Stimulated activated effector memory CD8-positive, alpha-beta T cell treated with anti-CD3 and anti-CD28 coated beads, Interleukin-12 subunit alpha, Interleukin-12 subunit beta, amount 100 ng/mL, for 72 hours (primary cell): Measurements from ENCODE around the gene NEGR1.
"Not testable (repeated sequence)": the region's sequence is repeated elsewhere in the genome, so short reads cannot be mapped to it uniquely, and the experiment has no call there.

Experiments used
- ATAC-seq: fragments of 150-1000 bp; cut with Tn5 transposase; 2 replicates; pipeline ENCODE4 v1.10.0; 2021
- DNase-seq, 2 donors: peaks; one replicate each; pipeline ENCODE4 v3.0.0; 2021 to 2022; ENCODE audit warnings: low spot score in 2 of 2
- H3K27ac Mint-ChIP-seq: one replicate; pipeline ENCODE4 v1.8.0; 2022; ENCODE audit warnings: mild to moderate bottlenecking, mixed read lengths
- H3K36me3 Mint-ChIP-seq: one replicate; pipeline ENCODE4 v1.8.0; 2022; ENCODE audit warnings: mild to moderate bottlenecking, mixed read lengths
- H3K4me1 Mint-ChIP-seq: one replicate; pipeline ENCODE4 v1.8.0; 2022; ENCODE audit warnings: mixed read lengths
- H3K4me3 Mint-ChIP-seq: one replicate; pipeline ENCODE4 v1.8.0; 2022; ENCODE audit warnings: mild to moderate bottlenecking, mixed read lengths
- H3K9me3 Mint-ChIP-seq: one replicate; pipeline ENCODE4 v1.8.0; 2022; ENCODE audit warnings: mixed read lengths

NEGR1 gene

GRCh38 chr1:71920556-71920955 is 361.8 kb downstream of the NEGR1 start:
- H3K4me1 Mint-ChIP-seq = no peaks in the 10 kb centered on the region
- peaks cover 22% of the 10 kb centered on the region for H3K9me3 Mint-ChIP-seq
- no peaks in the 10 kb centered on the region for H3K36me3 Mint-ChIP-seq
- DNase-seq (no peak), ATAC-seq (no peak)
- no peak overlapping the region for H3K4me3 Mint-ChIP-seq
- no peak overlapping the region for H3K27ac Mint-ChIP-seq

- Mint-ChIP-seq H3K36me3 (no peaks in the 10 kb centered on the region), H3K27ac (no peak overlapping the region), H3K9me3 (peaks cover 22% of the 10 kb centered on the region), H3K4me1 (no peaks in the 10 kb centered on the region), H3K4me3 (no peak overlapping the region)
- DNase-seq (no peak), ATAC-seq (no peak)
Measured at GRCh38 chr1:71919811-71920509, 362.4 kb downstream of the NEGR1 start.

GRCh38 chr1:71918630-71919029 is 363.7 kb downstream of the NEGR1 start:
- no peaks in the 10 kb centered on the region for H3K36me3 Mint-ChIP-seq
- peaks cover 22% of the 10 kb centered on the region for H3K9me3 Mint-ChIP-seq
- H3K4me3 Mint-ChIP-seq = no peak overlapping the region
- H3K4me1 Mint-ChIP-seq = no peaks in the 10 kb centered on the region
- no peak for DNase-seq
- no peak overlapping the region for H3K27ac Mint-ChIP-seq
- no peak for ATAC-seq

- no peaks in the 10 kb centered on the region for H3K36me3 Mint-ChIP-seq
- ATAC-seq = no peak
- no peak for DNase-seq
- no peaks in the 10 kb centered on the region for H3K4me1 Mint-ChIP-seq
- peaks cover 18% of the 10 kb centered on the region for H3K9me3 Mint-ChIP-seq
- no peak overlapping the region for H3K27ac Mint-ChIP-seq
- no peak overlapping the region for H3K4me3 Mint-ChIP-seq
Measured at GRCh38 chr1:71916894-71917293, 365.4 kb downstream of the NEGR1 start.

- Mint-ChIP-seq H3K4me1 (no peaks in the 10 kb centered on the region), H3K27ac (no peak overlapping the region), H3K9me3 (peaks cover 9% of the 10 kb centered on the region), H3K36me3 (no peaks in the 10 kb centered on the region), H3K4me3 (no peak overlapping the region)
- no peak for ATAC-seq
- DNase-seq = no peak
Measured at GRCh38 chr1:71914626-71915025, 367.7 kb downstream of the NEGR1 start.

GRCh38 chr1:71908871-71909390 is 373.4 kb downstream of the NEGR1 start:
- no peak overlapping the region for H3K27ac Mint-ChIP-seq
- H3K4me3 Mint-ChIP-seq = no peak overlapping the region
- ATAC-seq (no peak), DNase-seq (no peak)
- no peaks in the 10 kb centered on the region for H3K36me3 Mint-ChIP-seq
- H3K4me1 Mint-ChIP-seq = no peaks in the 10 kb centered on the region
- H3K9me3 Mint-ChIP-seq = peaks cover 6% of the 10 kb centered on the region

- no peaks in the 10 kb centered on the region for H3K36me3 Mint-ChIP-seq
- ATAC-seq = no peak
- peaks cover 6% of the 10 kb centered on the region for H3K9me3 Mint-ChIP-seq
- no peak overlapping the region for H3K4me3 Mint-ChIP-seq
- DNase-seq = no peak
- no peaks in the 10 kb centered on the region for H3K4me1 Mint-ChIP-seq
- no peak overlapping the region for H3K27ac Mint-ChIP-seq
Measured at GRCh38 chr1:71908303-71908702, 374.0 kb downstream of the NEGR1 start.

GRCh38 chr1:71899881-71900280 is 382.5 kb downstream of the NEGR1 start:
- Mint-ChIP-seq H3K4me1 (no peaks in the 10 kb centered on the region), H3K27ac (no peak overlapping the region), H3K9me3 (peaks cover 10% of the 10 kb centered on the region), H3K4me3 (no peak overlapping the region), H3K36me3 (no peaks in the 10 kb centered on the region)
- DNase-seq (no peak), ATAC-seq (no peak)

GRCh38 chr1:71888166-71888565 is 394.2 kb downstream of the NEGR1 start:
- ATAC-seq, DNase-seq, H3K4me1 Mint-ChIP-seq, H3K9me3 Mint-ChIP-seq, H3K36me3 Mint-ChIP-seq, H3K4me3 Mint-ChIP-seq, H3K27ac Mint-ChIP-seq: not testable (repeated sequence)

GRCh38 chr1:71885171-71885570 is 397.2 kb downstream of the NEGR1 start:
- Mint-ChIP-seq H3K9me3 (peaks cover 7% of the 10 kb centered on the region), H3K36me3 (no peaks in the 10 kb centered on the region), H3K4me1 (no peaks in the 10 kb centered on the region), H3K27ac (no peak overlapping the region), H3K4me3 (no peak overlapping the region)
- no peak for DNase-seq
- no peak for ATAC-seq

- Mint-ChIP-seq H3K4me1 (no peaks in the 10 kb centered on the region), H3K4me3 (no peak overlapping the region), H3K36me3 (no peaks in the 10 kb centered on the region), H3K27ac (no peak overlapping the region), H3K9me3 (peaks cover 7% of the 10 kb centered on the region)
- DNase-seq (no peak), ATAC-seq (no peak)
Measured at GRCh38 chr1:71882637-71883036, 399.7 kb downstream of the NEGR1 start.

GRCh38 chr1:71882226-71882625 is 400.1 kb downstream of the NEGR1 start:
- H3K4me1 Mint-ChIP-seq = no peaks in the 10 kb centered on the region
- no peak overlapping the region for H3K4me3 Mint-ChIP-seq
- no peak for ATAC-seq
- H3K27ac Mint-ChIP-seq = no peak overlapping the region
- DNase-seq = no peak
- peaks cover 7% of the 10 kb centered on the region for H3K9me3 Mint-ChIP-seq
- H3K36me3 Mint-ChIP-seq = no peaks in the 10 kb centered on the region

- H3K27ac Mint-ChIP-seq = no peak overlapping the region
- H3K4me1 Mint-ChIP-seq = no peaks in the 10 kb centered on the region
- ATAC-seq (no peak), DNase-seq (no peak)
- H3K4me3 Mint-ChIP-seq = no peak overlapping the region
- H3K36me3 Mint-ChIP-seq = no peaks in the 10 kb centered on the region
- H3K9me3 Mint-ChIP-seq = peaks cover 10% of the 10 kb centered on the region
Measured at GRCh38 chr1:71881611-71882010, 400.7 kb downstream of the NEGR1 start.

GRCh38 chr1:71869326-71869725 is 413.0 kb downstream of the NEGR1 start:
- Mint-ChIP-seq H3K36me3 (no peaks in the 10 kb centered on the region), H3K9me3 (peaks cover 17% of the 10 kb centered on the region), H3K4me1 (no peaks in the 10 kb centered on the region), H3K27ac (no peak overlapping the region), H3K4me3 (no peak overlapping the region)
- DNase-seq (no peak), ATAC-seq (no peak)

- H3K9me3 Mint-ChIP-seq = peaks cover 23% of the 10 kb centered on the region
- ATAC-seq (no peak), DNase-seq (no peak)
- no peak overlapping the region for H3K4me3 Mint-ChIP-seq
- no peak overlapping the region for H3K27ac Mint-ChIP-seq
- no peaks in the 10 kb centered on the region for H3K4me1 Mint-ChIP-seq
- H3K36me3 Mint-ChIP-seq = no peaks in the 10 kb centered on the region
Measured at GRCh38 chr1:71862756-71863155, 419.6 kb downstream of the NEGR1 start.

GRCh38 chr1:71861022-71861421 is 421.3 kb downstream of the NEGR1 start:
- H3K9me3 Mint-ChIP-seq = peaks cover 23% of the 10 kb centered on the region
- no peak overlapping the region for H3K27ac Mint-ChIP-seq
- DNase-seq (no peak), ATAC-seq (no peak)
- no peak overlapping the region for H3K4me3 Mint-ChIP-seq
- no peaks in the 10 kb centered on the region for H3K36me3 Mint-ChIP-seq
- H3K4me1 Mint-ChIP-seq = no peaks in the 10 kb centered on the region
